Measurements from ENCODE around the gene CPOX. TPM values are rescaled to one million over a fixed set of nuclear protein-coding genes. Genes with fewer than 3 reads are reported as not detected.

Gene CPOX
- total and polyA plus RNA-seq, 4 donors: 9.8 to 22.2 (median 13.2) TPM

DNA sequence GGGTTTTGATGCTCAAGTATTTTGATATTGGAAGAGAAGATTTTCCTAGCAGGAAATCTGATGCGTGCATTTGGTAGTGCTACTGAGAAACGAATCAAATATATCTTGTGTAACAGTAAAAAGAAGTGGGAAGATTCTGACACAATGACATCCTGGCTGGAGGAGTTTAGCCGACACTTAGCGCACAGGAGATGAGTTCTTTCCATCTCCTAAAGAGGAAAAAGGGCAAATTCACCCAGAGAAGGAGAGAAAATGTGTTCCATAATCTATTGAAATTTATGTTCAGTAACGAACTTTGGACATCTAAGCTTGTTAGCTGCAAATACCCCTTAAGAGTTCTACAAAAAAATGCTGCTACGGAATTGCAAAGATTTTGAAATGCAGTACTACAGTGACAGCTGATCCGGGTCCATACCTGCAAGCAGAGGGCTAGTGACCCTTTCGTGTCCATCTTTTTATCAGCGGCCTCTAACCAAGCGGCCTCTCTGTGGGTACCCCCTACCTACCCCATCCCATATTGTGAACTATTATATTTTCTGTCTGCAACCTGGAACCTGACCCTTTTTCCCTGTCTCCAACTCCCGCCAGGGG is 971 bp downstream of the CPOX start:
- no peak for ATAC-seq (ENCODE audit: insufficient read depth, low FRiP score)
- TF ChIP-seq, protein P1, sequence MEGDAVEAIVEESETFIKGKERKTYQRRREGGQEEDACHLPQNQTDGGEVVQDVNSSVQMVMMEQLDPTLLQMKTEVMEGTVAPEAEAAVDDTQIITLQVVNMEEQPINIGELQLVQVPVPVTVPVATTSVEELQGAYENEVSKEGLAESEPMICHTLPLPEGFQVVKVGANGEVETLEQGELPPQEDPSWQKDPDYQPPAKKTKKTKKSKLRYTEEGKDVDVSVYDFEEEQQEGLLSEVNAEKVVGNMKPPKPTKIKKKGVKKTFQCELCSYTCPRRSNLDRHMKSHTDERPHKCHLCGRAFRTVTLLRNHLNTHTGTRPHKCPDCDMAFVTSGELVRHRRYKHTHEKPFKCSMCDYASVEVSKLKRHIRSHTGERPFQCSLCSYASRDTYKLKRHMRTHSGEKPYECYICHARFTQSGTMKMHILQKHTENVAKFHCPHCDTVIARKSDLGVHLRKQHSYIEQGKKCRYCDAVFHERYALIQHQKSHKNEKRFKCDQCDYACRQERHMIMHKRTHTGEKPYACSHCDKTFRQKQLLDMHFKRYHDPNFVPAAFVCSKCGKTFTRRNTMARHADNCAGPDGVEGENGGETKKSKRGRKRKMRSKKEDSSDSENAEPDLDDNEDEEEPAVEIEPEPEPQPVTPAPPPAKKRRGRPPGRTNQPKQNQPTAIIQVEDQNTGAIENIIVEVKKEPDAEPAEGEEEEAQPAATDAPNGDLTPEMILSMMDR (IDR thresholded peaks at IDR 0.05; ENCODE audit: control extremely low read depth, extremely low read depth): no peak
- Histone ChIP-seq H3K27me3 (ENCODE audit: control insufficient read depth in 3 of 3, insufficient read depth in 3 of 3, low read length in 2 of 3) (no peaks in the 10 kb centered on the region), H3K4me1 (ENCODE audit: control insufficient read depth in 5 of 5, insufficient read depth in 5 of 5, low read length in 5 of 5) (peaks cover 0 to 10% (median 3%) of the 10 kb centered on the region in 5 donors), H3K36me3 (ENCODE audit: control insufficient read depth in 4 of 4, insufficient read depth in 4 of 4, low read length in 4 of 4) (peaks cover 0 to 8% (median 3%) of the 10 kb centered on the region in 4 donors), H3K4me3 (peak overlapping the region; percentile 93), H3K9ac (ENCODE audit: insufficient read depth in 1 of 2, low read length in 2 of 2) (peak overlapping the region; percentile 16 to 49), H3K27ac (ENCODE audit: low read depth in 1 of 2, low read length in 1 of 2) (no peak overlapping the region), H3K9me3 (ENCODE audit: control insufficient read depth in 4 of 4, insufficient read depth in 3 of 4, low read length in 3 of 4) (no peaks in the 10 kb centered on the region)
- DNase-seq: peak in 1 of 3 donors; percentile 12
- WGBS, 2 donors: 26 to 27% methylated on average over 11 of the region's 11 CpGs

DNA sequence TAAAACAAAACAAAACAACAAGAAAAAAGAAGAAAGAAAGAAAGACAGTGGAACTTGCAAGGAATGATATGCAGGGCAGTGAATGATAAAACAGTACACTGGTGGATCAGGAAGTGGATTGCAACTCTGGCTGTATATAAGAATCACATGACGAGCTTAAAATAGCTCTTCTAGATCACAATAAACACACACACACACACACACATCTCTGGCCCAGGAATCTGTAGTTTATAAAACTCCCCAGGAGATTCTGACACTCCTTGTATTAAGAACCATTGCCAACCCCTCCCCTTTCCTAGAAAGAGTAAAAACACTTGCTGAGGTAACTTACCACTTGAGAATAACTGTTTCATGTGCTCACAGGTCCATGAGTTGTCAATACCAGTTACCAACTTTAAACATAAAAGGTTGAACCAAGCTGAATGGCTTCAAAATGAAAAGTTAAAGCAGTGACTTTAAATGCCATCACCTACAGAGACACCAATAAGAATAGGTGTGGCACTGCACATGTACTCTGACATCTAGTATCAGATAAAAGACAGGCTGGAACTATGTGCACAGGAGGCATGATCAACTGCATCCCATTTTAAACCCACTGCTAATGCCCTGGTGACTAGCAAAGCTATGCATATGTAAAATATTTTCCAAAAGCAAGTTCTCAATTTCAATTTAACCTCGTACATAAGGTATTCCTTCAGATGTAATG is 3.9 kb downstream of the CPOX start:
- no peak for DNase-seq
- peaks cover 3 to 15% (median 9%) of the 10 kb centered on the region in 4 donors for H3K36me3 ChIP-seq (ENCODE audit: control insufficient read depth in 4 of 4, insufficient read depth in 4 of 4, low read length in 4 of 4)

DNA sequence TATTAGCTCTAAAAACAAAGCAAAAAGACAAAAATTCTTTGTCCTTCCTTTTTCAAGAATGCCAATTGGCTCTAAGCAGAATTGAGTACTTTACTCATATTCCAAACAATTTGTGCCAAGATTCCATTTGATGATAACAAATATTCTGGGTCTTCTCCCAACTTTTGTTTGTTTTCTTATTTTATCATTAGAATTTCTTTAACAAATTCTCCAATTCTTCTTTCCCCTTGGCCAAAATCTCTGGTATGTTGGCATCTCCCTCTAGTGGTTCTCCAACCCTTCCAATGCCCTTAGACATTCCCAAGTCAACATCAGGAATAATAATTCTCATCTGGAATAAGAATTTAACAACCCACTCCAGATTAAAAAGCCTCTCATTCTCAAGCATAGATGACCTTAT is 5.3 kb downstream of the CPOX start:
- TF ChIP-seq, protein P1 (IDR thresholded peaks at IDR 0.05; ENCODE audit: control extremely low read depth, extremely low read depth): no peak
- H3K9me3 ChIP-seq (ENCODE audit: control insufficient read depth in 4 of 4, insufficient read depth in 3 of 4, low read length in 3 of 4): no peaks in the 10 kb centered on the region

More for the DNA sequence above, 3.9 kb downstream of the CPOX start:
- H3K4me1 ChIP-seq (ENCODE audit: control insufficient read depth in 5 of 5, insufficient read depth in 5 of 5, low read length in 5 of 5): peaks cover 0 to 10% (median 3%) of the 10 kb centered on the region in 5 donors
- H3K27ac ChIP-seq (ENCODE audit: low read depth in 1 of 2, low read length in 1 of 2): peak overlapping the region in 1 of 2 donors; percentile 0
- H3K4me3 ChIP-seq: no peak overlapping the region
- 66 to 70% methylated on average over 2 of the region's 2 CpGs for WGBS, 2 donors
- ATAC-seq (ENCODE audit: insufficient read depth, low FRiP score): no peak
- H3K27me3 ChIP-seq (ENCODE audit: control insufficient read depth in 3 of 3, insufficient read depth in 3 of 3, low read length in 2 of 3): no peaks in the 10 kb centered on the region
- H3K9ac ChIP-seq (ENCODE audit: insufficient read depth in 1 of 2, low read length in 2 of 2): no peak overlapping the region
- TF ChIP-seq, protein P1 (IDR thresholded peaks at IDR 0.05; ENCODE audit: control extremely low read depth, extremely low read depth): no peak
- no peaks in the 10 kb centered on the region for H3K9me3 ChIP-seq (ENCODE audit: control insufficient read depth in 4 of 4, insufficient read depth in 3 of 4, low read length in 3 of 4)

More for the DNA sequence above, 5.3 kb downstream of the CPOX start:
- Histone ChIP-seq H3K4me1 (ENCODE audit: control insufficient read depth in 5 of 5, insufficient read depth in 5 of 5, low read length in 5 of 5) (peaks cover 0 to 10% (median 3%) of the 10 kb centered on the region in 5 donors), H3K9ac (ENCODE audit: insufficient read depth in 1 of 2, low read length in 2 of 2) (no peak overlapping the region), H3K27me3 (ENCODE audit: control insufficient read depth in 3 of 3, insufficient read depth in 3 of 3, low read length in 2 of 3) (no peaks in the 10 kb centered on the region), H3K27ac (ENCODE audit: low read depth in 1 of 2, low read length in 1 of 2) (no peak overlapping the region), H3K36me3 (ENCODE audit: control insufficient read depth in 4 of 4, insufficient read depth in 4 of 4, low read length in 4 of 4) (peaks cover 3 to 18% (median 12%) of the 10 kb centered on the region in 4 donors), H3K4me3 (no peak overlapping the region)
- DNase-seq: no peak
- ATAC-seq (ENCODE audit: insufficient read depth, low FRiP score): no peak

All from lung (tissue), 12 donors.